HCEC 1CT (cell line): ENCODE measurements around the gene COPRS.
"Not testable (repeated sequence)": the region's sequence is repeated elsewhere in the genome, so short reads cannot be mapped to it uniquely, and the experiment has no call there.

Experiments
- DNase-seq: peaks from one replicate; pipeline ENCODE4 v3.0.0-alpha.2; 2017

Gene COPRS

DNA sequence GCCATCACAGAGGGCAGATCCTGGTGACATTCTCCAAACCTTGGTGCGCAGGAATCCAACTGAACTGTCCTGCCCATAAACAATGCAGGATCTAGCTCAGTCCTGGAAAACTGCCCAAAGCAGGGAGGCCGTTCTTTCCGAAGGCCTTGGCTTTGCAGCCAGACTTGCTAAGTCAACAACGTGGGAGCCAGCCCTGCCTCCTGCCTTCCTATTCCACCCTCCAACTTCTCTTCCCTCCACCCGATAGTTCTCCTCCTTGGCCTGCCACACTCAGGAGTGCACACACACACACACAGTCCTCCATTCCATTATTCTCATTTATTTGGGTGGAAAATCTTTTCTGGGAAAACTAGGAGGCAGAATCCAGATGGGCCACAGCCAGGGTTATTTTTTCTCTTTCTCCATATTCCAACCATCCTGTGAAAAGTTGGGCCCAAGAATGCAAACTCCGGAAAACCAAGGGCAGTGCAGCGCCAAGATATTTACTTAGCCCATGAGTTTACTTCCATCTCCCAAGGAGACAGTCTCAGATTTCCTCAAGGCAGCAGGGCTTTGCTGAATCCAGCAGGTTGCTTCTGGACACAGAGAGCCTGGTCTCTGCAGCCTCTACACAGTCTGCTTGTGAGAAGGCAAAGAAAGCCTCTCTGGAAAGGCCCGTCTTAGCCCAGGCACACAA lies 15.8 kb downstream of the COPRS start:
- DNase-seq = peak; percentile 41

DNA sequence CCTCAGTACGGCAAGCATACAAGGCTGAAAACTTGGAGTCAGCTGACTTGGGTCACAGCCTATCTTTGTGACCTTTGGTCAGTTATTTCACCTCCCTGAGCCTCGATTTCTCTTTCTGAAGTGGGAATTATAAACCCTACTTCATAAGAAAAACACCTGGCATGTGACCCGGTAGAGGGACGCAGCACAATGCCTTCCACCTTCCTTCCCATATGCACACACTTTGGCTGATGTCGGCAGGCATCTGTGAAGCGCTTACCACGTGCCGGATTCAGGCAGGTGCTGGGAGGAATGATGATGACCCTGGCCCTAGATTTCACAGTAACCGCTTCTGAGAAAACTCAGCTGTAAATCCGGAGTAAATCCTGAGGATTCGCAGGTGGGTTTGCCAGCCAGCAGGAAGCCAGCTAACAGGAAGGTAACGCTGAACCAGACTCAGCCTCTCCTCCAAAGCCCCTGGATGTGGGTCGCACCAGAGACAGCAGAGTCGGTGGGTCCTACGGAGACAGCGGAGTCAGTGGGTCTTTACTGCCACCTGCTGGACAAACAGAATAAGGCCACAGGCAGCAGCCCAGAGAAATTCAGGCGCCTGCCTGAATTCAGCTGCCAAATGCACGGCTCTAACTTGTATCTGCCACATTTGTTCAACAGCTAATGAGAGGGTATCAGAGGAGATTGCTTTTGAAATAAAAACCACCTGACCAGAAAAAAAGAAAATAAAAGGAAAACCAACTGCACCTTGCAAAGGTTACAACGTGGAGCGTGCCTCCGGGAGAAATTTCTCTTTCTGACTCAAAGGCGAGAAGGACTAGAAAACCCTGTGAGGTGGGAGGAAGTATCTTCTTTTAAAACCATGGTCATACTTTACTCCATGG lies 16.6 kb downstream of the COPRS start:
- DNase-seq = peak; percentile 51

DNA sequence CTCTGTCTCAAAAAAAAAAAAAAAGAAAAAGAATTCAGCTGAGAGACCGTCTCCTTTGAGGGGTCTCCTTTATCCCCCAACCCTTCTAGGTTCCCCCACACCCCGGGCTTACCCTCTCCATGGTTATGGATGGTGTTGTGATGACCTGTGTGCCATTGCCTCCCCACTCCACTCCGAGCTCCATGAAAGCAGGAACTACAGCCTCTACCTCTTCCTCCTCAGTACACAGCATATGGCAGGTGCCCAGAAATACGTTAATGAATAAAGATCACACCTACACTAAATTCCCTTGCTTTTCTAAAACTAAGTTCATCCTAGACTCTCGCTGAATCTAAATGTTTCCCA lies 17.2 kb downstream of the COPRS start:
- DNase-seq = no peak

DNA sequence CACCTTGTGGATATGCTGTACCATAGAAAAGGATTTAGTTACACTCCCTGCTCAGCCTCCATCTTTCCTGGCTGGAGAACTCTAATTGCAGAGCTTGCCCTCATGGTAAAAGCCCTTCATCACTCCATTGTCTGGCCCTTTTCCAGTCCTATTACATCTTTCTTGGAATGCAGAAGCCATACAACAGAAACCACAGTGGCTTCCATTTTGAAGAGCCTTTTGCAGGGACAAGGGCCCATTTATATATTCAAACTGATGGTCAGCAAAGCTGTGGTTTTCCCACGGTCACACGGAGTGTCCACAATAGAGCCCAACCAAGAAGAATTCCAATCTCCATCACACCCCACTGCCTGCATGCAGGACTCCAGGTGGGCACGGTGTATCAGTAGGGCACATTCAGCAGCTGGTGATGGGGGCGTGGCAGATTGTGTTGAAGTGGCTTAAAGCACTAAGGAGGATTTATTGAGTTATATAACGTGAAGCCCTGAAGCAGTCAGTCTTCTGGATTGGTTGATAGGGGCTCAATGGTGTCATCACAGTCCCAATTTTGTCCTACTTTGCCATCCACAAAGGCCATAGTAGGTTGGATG lies 20.3 kb downstream of the COPRS start:
- DNase-seq = no peak

DNA sequence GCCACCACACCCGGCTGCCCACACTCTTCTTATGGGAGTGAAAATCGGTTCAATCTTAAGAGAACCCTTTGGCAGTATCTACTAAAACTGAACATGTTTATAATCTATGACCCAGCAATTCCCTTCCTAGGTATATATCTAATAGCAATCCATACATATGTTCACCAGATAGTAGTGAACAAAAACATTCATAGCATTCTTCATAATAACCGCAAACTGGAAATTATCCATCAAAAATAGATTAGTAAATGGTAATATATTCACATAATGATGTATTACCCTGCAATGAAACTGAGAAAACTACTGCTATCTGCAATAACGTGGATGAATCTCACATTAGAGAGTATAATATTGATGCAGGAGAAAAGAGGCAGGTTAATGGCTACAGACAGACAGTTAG lies 23.1 kb downstream of the COPRS start:
- DNase-seq = no peak

DNA sequence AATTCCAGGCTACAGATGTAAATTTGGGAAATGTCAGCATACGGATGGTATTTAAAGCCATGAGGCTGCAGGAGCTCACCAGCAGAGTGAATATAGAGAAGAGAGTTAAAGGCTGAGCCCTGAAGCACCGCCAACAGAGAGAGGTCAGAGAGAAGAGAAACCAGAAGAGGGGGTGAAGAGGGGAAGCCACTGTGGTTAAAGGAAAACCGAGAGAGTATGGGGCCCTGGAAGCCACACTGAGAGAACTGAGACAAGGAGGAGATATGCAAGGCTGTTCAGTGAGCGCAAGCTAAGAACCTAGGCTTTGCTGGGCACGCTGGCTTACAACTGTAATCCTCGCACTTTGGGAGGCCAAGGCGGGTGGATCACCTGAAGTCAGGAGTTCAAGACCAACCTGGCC lies 24.6 kb downstream of the COPRS start:
- DNase-seq = no peak

DNA sequence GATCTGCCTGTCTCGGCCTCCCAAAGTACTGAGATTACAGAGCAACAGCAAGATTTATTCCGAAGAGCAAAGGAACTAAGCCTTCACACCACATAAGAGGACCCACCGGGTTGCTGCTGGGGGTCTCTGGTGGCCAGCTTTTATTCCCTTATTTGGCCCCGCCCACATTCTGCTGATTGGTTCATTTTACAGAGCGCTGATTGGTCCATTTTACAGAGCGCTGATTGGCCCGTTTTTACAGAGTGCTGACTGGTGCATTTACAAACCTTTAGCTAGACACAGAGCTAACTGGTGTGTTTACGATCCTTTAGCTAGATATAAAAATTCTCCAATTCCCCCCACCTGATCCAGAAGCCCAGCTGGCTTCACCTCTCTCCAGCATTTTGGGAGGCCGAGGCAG lies 26.3 kb downstream of the COPRS start:
- DNase-seq = no peak

DNA sequence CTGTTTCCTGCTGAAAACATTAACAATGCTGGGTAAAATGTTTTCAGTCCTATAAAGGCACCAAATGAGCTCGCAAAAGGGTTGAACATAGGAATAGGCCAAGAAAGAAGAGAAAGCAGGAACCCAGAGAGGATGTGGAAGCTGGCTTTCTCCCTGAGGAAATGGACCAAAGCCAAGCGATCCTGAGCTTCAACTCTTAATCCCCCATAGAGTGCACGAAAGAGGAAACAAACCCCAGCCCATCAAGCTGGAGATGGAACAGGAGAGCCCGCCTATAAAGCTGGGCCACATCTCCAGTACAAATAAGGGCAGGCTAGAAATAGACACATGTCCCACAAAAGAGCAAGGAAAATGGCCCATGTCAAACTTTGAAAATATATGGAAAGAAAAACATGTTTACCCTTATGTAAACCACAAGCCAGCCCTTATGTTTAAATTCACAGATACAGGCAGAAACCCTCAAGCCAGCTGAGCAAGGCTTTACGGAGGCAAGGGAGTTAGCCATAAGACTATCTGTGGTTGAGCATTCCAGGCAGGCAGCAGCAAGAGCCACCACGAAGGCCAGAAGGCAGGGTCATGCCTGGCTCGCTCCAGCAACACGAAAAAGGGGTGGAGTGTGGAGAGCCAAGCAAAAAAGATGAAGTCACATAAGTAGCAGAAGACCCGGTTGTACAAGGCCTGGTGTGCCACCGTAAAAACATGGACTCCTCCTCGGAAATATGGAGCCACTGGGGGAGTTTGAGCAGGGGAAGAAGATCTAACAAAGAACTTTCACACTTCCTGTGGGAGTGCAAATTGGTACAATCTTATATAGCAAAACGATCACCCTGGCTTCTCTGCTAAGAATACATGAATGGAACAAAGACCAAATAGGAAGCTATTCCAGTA lies 27.8 kb downstream of the COPRS start:
- DNase-seq = no peak

DNA sequence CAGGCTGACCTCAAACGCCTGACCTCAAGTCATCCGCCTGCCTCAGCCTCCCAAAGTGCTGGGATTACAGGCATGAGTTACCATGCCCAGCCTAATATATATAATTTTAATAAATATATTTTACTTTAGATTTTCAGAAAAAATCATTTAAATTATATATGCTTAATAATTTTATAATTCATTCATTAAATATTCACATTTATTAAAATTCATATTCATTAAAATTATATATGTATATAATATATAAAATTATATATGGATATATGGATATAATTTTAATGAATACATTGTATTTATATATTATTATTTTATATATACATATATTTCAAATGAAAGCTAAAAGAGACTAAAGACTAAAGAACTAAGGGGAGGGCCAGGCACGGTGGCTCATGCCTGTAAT lies 29.4 kb downstream of the COPRS start:
- DNase-seq = no peak

DNA sequence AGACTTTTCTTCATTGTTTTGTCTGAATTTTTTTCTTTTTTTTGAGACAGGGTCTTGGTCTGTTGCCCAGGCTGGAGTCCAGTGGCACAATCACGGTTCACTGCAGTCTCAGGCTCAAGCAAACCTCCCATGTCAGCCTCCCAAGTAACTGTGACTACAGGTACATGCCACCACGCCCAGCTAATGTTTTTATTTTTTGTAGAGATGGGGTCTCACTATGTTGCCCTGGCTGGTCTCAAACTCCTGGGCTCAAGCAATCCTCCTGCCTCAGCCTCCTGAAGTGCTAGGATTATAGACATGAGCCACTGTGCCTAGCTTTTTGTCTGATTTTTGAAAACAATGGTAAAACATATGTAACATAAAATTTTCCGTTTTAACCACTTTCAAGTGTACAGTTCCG lies 30.1 kb downstream of the COPRS start:
- DNase-seq = not testable (repeated sequence)

DNA sequence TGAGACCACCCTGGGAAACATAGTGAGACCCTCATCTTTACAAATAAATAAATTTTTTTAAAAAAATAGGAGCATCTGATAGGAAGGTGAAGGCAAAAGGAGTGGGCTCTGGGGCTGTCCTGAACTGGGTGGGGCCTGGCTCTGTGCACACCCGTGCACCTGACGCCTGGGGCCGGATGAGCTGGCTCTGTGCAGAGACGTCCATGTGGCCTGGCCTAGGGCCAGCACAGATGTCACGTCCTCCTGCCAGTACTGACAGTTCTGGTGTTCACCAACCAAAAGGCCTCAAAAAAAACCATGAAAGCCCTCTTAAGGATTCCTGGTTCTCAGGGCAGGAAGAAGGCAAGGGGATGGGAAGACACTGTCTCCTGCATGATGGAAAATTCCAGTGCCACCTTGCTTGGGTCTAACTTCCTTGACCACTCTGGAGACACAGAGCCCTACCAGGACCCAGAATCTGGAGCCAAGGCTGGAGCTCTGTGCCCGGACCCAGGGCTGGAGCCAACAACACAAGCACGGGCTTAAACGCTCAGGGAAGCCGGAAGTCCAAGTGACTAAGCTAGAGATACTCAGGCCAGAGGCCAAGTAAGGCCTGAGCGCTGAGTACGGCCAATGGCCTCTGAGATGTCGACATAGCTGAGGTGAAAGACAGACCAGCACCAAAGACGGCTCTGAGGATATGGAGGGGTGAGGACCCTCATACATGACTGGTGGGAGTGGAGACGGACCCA lies 32.9 kb downstream of the COPRS start:
- DNase-seq = no peak

DNA sequence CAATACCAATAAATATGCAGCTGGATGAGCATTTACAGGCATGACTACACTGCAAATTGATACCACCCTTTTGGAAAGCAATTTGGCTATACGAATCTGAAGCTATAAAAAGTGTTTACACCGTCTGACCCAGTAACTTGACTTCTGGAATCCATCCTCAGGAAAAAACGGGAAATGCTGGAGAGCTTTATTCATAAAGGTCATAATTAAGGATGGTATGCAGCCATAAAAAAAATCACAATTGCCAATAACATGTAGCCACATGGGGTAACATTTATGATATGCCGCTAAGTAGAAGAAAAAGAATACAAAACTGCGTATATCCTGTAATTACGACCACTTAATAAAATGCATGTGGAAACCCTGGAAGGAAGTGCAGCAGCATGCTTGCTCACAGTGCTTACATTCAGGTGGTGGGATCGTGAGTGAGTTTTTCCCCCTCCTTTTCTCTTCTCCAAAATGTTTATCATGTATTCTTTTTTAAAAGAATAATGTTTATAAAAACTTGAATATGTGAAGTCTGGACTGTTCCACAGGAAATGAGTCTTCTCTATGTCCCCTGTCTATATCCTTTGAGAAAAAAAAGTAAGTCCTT lies 34.2 kb downstream of the COPRS start:
- peak; percentile 40 for DNase-seq

DNA sequence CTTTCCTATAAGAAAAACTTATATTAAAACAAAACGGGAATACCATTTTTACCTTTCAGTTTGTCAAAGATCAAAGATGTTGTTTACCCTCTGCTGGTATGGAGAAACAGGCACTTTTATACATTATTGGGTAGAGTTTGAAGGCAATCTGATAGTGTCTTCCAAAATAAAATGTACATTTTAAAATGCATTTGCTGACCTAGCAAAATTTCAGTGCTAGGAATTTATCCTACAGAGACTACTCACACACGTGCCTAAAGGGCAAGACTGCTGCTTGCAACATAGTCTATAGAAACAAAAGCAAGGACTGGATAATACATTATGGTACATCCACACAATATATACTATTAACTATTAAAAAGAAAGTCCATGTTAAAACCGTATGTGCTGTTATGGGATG lies 36.0 kb downstream of the COPRS start:
- DNase-seq = no peak

DNA sequence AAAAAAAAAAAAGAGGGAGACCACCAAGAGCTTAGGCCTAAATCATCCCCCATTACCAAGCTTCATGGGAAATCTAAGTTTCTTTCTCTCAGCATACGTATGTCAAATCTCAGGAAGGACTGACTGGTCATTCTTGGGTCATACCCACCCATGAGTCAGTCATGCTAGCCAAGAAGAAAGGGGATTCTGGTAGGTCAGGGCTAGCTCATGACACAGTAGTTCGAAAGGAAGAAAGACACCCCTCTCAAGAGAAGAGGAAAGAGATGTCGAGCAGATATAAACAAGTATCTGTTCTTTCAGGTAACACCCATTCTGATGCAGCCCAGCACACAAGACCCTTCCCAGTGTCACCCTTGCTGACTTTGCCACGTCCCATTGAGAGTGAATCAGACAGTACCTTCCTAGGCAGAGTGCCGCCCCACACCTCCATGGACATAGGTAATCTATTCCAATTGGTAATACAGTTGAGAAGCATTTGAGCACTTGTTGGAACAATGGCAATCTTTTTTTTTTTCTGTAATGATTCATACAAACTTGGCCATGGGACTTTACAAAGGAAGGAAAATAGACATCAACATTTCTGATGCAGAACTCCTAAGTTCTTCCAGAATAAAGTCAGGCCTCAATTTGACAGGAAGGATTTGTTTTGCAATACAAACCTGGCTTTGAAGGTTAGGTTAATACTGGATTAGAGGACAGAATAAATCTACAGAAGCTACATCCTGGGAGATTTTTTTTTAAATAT lies 38.2 kb downstream of the COPRS start:
- peak; percentile 35 for DNase-seq

DNA sequence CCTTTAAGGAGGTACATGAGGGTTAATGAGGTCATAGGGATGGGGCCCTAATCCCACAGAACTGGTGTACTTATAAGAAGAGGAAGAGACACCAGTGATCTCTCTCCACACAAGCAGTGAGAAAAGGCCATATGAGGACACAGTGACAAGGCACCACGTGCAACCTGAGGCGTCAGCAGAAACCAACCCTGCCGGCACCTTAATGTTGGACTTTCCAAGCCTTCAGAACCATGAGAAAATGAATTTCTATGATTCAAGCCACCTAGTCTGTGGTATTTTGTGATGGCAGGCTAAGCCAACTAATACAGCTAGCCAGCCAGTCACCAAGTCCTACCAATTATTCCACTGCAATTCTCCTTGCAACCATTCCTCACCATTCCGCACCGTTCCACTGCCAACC lies 39.5 kb downstream of the COPRS start:
- no peak for DNase-seq

DNA sequence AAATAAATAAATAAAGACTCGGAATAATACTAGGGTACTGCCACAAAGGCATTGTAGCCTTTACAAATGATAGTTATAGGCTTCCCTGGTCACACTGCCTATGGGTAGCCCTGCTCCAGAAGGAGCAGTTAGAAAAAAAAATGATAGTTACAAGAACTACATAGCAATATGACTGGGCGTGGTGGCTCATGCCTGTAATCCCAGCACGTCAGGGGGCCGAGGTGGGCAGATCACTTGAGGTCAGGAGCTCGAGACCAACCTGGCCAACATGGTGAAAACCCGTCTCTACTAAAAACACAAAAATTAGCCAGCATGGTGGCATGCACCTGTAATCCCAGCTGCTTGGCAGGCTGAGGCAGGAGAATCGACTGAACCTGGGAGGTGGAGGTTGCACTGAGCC lies 40.2 kb downstream of the COPRS start:
- not testable (repeated sequence) for DNase-seq

DNA sequence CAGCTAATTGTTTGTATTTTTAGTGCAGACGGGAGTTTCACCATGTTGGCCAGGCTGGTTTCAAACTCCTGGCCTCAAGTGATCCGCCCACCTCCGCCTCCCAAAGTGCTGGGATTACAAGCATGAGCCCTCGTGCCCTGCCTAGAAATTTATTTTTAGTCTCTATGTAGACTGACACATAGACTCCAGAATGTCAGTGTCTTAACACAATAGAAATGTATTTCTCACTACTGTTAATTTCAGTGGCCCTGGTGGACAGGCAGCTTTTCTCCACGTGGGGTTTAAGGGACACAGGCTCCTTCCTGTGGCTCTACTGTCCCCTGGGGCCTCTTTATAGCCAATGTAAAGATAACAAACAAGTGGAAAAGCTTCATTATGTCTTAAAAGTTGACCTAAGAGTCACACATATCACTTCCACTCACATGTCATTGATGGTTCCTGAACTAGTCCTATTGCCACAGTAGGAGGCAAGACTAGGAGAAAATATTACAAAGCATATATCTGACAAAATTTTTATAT lies 43.8 kb downstream of the COPRS start:
- no peak for DNase-seq

DNA sequence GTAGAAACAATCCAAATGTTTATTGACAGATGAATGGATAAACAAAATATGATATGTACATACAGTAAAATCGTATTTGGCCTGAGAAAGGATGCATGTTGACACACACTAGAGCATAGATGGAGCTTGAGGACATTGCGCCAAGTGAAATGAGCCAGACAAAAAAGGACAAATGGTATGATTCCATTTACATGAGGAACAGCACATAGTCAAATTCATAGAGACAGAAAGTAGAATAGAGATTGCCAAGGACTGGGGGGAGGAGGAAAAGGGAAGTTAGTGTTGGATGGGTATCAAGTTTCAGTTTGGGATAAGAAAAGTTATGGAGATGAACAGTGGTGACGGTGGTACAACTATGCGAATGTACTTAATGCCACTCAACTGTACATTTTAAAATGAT lies 47.9 kb downstream of the COPRS start:
- DNase-seq = no peak

DNA sequence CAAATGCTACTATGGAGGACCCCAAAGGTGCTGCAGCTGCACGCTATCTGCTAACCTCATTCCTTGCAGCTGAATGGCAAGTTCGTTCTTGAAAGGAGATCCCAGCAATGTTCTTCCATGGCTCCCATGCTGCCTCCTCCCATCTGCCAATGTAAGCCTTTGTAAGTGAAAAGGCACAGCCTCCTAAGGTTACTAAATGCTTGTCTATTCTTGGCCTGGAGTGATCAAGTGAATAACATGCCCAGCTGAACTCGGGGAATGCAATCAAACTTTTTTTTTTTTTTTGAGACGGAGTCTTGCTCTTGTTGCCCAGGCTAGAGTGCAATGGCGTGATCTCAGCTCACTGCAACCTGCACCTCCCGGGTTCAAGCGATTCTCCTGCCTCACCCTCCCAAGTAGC lies 49.2 kb downstream of the COPRS start:
- not testable (repeated sequence) for DNase-seq

DNA sequence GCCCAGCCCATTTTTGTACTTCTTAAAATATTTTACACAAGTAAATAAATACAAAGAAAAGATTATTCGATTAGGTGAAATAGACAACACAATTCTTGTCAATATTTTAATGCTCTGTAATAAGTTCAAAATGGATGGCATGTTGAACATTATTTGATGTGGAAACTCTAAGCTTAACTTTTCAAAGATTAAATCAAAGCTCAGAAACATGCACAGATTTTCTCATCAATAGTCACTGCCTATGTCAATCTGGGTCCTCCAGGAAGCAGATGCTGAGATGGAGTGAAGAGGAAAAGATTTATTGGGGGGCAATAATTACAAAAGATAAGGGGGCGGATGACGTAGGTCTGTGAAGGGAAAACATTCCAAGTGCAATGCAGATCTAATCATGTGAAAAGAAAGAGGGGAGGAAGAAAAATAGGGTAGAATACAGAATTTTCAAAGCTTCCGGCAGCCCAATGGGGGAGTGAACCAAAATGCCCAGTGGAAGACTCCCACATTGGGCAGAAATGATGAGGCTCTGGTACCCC lies 50.5 kb downstream of the COPRS start:
- DNase-seq = no peak

DNA sequence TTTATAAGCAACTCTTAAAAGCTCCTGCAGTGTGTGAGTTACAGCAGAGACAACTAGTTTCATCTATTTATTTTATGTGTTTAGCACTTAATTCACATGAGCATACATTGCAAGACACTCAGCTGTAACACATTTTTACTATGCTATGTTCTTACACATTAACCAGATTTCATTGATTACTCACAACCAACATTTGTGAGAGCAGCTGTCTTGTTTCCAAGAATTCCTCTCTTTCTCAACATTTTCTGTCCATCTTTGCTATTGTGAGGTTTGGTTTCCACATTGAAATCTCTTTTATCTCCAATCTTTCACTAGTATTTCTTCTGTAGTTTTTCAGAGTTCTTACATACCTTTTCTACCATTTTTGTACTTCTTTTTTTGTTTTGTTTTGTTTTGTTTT lies 51.2 kb downstream of the COPRS start:
- DNase-seq = peak; percentile 39
